GM15510 (cell line): ENCODE results near the gene LYZL2.

Source experiments
- POLR2A ChIP-seq: IDR thresholded peaks from 3 replicates; pipeline ENCODE4 v1.6.1; 2011; ENCODE audit warnings: borderline replicate concordance; ENCODE audit not compliant: insufficient read length; ENCODE audit errors: extremely low read depth

Gene LYZL2

GRCh38 chr10:30617070-30617469, 12.5 kb downstream of the LYZL2 start:
- TF ChIP-seq POLR2A, result no peak

- no peak for TF ChIP-seq POLR2A
Measured at GRCh38 chr10:30607814-30608213, 21.7 kb downstream of the LYZL2 start.

- no peak for TF ChIP-seq POLR2A
Measured at GRCh38 chr10:30606313-30606712, 23.2 kb downstream of the LYZL2 start.

- no peak for TF ChIP-seq POLR2A
Measured at GRCh38 chr10:30603589-30603988, 26.0 kb downstream of the LYZL2 start.

- no peak for TF ChIP-seq POLR2A
Measured at GRCh38 chr10:30602747-30603146, 26.8 kb downstream of the LYZL2 start.

GRCh38 chr10:30600005-30600404, 29.5 kb downstream of the LYZL2 start:
- TF ChIP-seq POLR2A, result no peak

- no peak for TF ChIP-seq POLR2A
Measured at GRCh38 chr10:30598105-30598776, 31.3 kb downstream of the LYZL2 start.

- TF ChIP-seq POLR2A, result no peak
Measured at GRCh38 chr10:30596013-30596412, 33.5 kb downstream of the LYZL2 start.

GRCh38 chr10:30594077-30594476, 35.5 kb downstream of the LYZL2 start:
- TF ChIP-seq POLR2A, result no peak

GRCh38 chr10:30591249-30591670, 38.3 kb downstream of the LYZL2 start:
- no peak for TF ChIP-seq POLR2A

GRCh38 chr10:30589441-30589840, 40.1 kb downstream of the LYZL2 start:
- TF ChIP-seq POLR2A, result no peak

- no peak for TF ChIP-seq POLR2A
Measured at GRCh38 chr10:30587522-30588031, 42.0 kb downstream of the LYZL2 start.

GRCh38 chr10:30586828-30587227, 42.7 kb downstream of the LYZL2 start:
- TF ChIP-seq POLR2A, result no peak

GRCh38 chr10:30583778-30584415, 45.7 kb downstream of the LYZL2 start:
- no peak for TF ChIP-seq POLR2A

- no peak for TF ChIP-seq POLR2A
Measured at GRCh38 chr10:30581779-30582380, 47.7 kb downstream of the LYZL2 start.

- TF ChIP-seq POLR2A, result no peak
Measured at GRCh38 chr10:30580676-30581075, 48.9 kb downstream of the LYZL2 start.
